Vagina (tissue), 2 donors: ENCODE data around the gene ST6GAL2. TPM values are rescaled to one million over a fixed set of nuclear protein-coding genes. Genes with fewer than 3 reads are reported as not detected.

Experiments used
- DNase-seq, 2 donors: peaks; one replicate each; pipeline ENCODE4 v3.0.0-alpha.2; 2017; ENCODE audit errors: extremely low spot score in 2 of 2
- H3K27ac ChIP-seq: fragments of 200-600 bp; sonication (generic); one replicate; pipeline ENCODE4 v1.5.1; 2019
- H3K27me3 ChIP-seq: fragments of 200-600 bp; sonication (generic); one replicate; pipeline ENCODE4 v1.5.1; 2019
- H3K36me3 ChIP-seq, 2 donors: fragments of 200-600 bp; sonication (generic); one replicate each; pipeline ENCODE4 v1.5.1; 2017 to 2019
- H3K4me1 ChIP-seq: fragments of 200-600 bp; sonication (generic); one replicate; pipeline ENCODE4 v1.5.1; 2019
- H3K4me3 ChIP-seq, 2 donors: fragments of 200-600 bp; sonication (generic); 1 replicate in 1 of 2; 2 replicates in 1 of 2; pipeline ENCODE4 v1.5.1; 2016 to 2019
- H3K9me3 ChIP-seq: fragments of 200-600 bp; sonication (generic); one replicate; pipeline ENCODE4 v1.5.1; 2019
- CTCF ChIP-seq, 3 experiments: fragments of 450-650 bp in 2 of 3; fragments of 200-600 bp in 1 of 3; sonication (generic) in 1 of 3; IDR thresholded peaks; one replicate each; pipeline ENCODE4 v1.5.1; 2017 to 2019; ENCODE audit warnings: antibody characterized with exemption in 3 of 3, mild to moderate bottlenecking in 2 of 3, moderate library complexity in 2 of 3
- POLR2A ChIP-seq, 2 donors: fragments of 450-650 bp; IDR thresholded peaks; one replicate each; pipeline ENCODE4 v1.6.1; 2017; ENCODE audit warnings: antibody characterized with exemption in 2 of 2, mild to moderate bottlenecking in 2 of 2, moderate library complexity in 2 of 2
- POLR2AphosphoS5 ChIP-seq, 2 donors: sonication (generic); formaldehyde crosslinking; IDR thresholded peaks; one replicate each; pipeline ENCODE4 v1.9.0; 2017; ENCODE audit warnings: antibody characterized with exemption in 2 of 2, mild to moderate bottlenecking in 2 of 2, low read depth in 1 of 2; ENCODE audit not compliant: insufficient read depth in 1 of 2
- intact Hi-C: fragments of 100-400 bp; cut with DNase I; formaldehyde crosslinking; loops from one replicate; pipeline ENCODE4 v1.15.1; 2023
- total RNA-seq: library from RNA; depleted of rRNA; stranded (reverse); fragments of >200 nt; gene quantifications from one replicate; pipeline ENCODE4 v1.2.3, GENCODE V29; 2016

ST6GAL2 gene
- total RNA-seq, 1 donor from 2014 or later: 2.9 TPM

GRCh38 chr2:106890606-106891005, 4.6 kb upstream of the ST6GAL2 start:
- H3K27ac ChIP-seq: no peak overlapping the region
- no peak overlapping the region for H3K4me3 ChIP-seq
- intact Hi-C loops: no loop called here
- H3K36me3 ChIP-seq: no peaks in the 10 kb centered on the region
- H3K4me1 ChIP-seq: peaks cover 10% of the 10 kb centered on the region
- no peak for DNase-seq
- H3K9me3 ChIP-seq: no peaks in the 10 kb centered on the region
- no peaks in the 10 kb centered on the region for H3K27me3 ChIP-seq
- TF ChIP-seq POLR2A (IDR thresholded peaks at IDR 0.05): no peak
- no peak for TF ChIP-seq POLR2AphosphoS5 (IDR thresholded peaks at IDR 0.05; ENCODE audit: insufficient read depth in 1 of 2, low read depth in 1 of 2)
- no peak for TF ChIP-seq CTCF (IDR thresholded peaks at IDR 0.05)

- no peak for DNase-seq
- intact Hi-C loops: no loop called here
Observed at GRCh38 chr2:106886916-106887758, 1.2 kb upstream of the ST6GAL2 start.

DNA sequence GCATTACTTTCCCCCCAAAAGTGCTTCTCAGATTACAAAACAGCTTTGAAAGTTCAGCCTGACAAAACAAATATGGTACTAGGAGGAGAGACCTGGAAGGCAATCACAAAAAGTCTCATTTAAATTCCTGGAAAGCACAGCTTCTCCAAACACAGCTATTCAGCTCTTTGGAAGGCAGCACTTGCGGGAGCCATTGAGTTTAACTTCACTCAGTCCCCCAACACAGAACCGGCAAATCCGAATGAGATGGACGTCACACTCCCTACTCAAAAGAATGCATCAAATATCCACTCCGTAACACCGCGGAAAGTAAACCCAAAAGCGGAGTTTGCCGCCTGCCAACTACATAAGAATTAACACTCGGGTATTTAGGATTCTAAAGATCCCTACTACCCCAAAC, 638 bp downstream of the ST6GAL2 start:
- no peak overlapping the region for H3K27ac ChIP-seq

More at GRCh38 chr2:106886916-106887758, 1.2 kb upstream of the ST6GAL2 start:
- TF ChIP-seq POLR2AphosphoS5 (IDR thresholded peaks at IDR 0.05; ENCODE audit: insufficient read depth in 1 of 2, low read depth in 1 of 2): peak in 1 of 2 donors; percentile 18
- no peak for TF ChIP-seq POLR2A (IDR thresholded peaks at IDR 0.05)
- Histone ChIP-seq H3K4me3 (peak overlapping the region; percentile 50), H3K27ac (no peak overlapping the region), H3K36me3 (no peaks in the 10 kb centered on the region), H3K4me1 (peaks cover 10% of the 10 kb centered on the region), H3K27me3 (no peaks in the 10 kb centered on the region), H3K9me3 (no peaks in the 10 kb centered on the region)

DNA sequence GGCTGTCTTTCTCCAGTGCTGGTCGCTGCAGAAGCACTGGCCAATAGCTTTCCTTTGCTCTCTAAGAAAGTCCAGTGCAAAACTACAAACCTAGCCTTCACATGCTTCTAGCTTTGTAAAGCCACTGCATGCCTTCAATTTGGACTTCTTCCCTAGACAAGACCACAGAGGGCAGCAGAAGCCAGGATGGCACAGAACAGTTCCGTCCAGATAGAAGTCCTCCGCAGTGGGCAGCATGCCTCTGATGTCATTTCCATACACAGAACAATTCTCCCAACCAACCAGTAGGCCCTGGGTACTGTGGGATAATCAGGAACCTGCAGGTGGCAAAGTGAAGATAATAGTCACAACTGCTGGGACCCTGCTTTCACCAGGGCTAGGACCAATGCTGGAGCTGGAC, 3.3 kb downstream of the ST6GAL2 start:
- Histone ChIP-seq H3K27ac (no peak overlapping the region), H3K4me3 (no peak overlapping the region), H3K27me3 (no peaks in the 10 kb centered on the region), H3K9me3 (no peaks in the 10 kb centered on the region), H3K4me1 (peaks cover 10% of the 10 kb centered on the region), H3K36me3 (no peaks in the 10 kb centered on the region)
- intact Hi-C loops: loop anchor here (5.0 kb wide), 1 partner anchor 315 kb away; no protein-coding TSS in a partner anchor
- DNase-seq: no peak
- TF ChIP-seq POLR2AphosphoS5 (IDR thresholded peaks at IDR 0.05; ENCODE audit: insufficient read depth in 1 of 2, low read depth in 1 of 2) (no peak), POLR2A (IDR thresholded peaks at IDR 0.05) (no peak), CTCF (IDR thresholded peaks at IDR 0.05) (no peak)

More for the DNA sequence above, 638 bp downstream of the ST6GAL2 start:
- peaks cover 10% of the 10 kb centered on the region for H3K4me1 ChIP-seq
- no peak for DNase-seq
- TF ChIP-seq CTCF (IDR thresholded peaks at IDR 0.05) (no peak), POLR2A (IDR thresholded peaks at IDR 0.05) (no peak), POLR2AphosphoS5 (IDR thresholded peaks at IDR 0.05; ENCODE audit: insufficient read depth in 1 of 2, low read depth in 1 of 2) (no peak)
- H3K27me3 ChIP-seq: no peaks in the 10 kb centered on the region
- H3K4me3 ChIP-seq: peak overlapping the region in 1 of 2 donors; percentile 50
- no peaks in the 10 kb centered on the region for H3K9me3 ChIP-seq
- H3K36me3 ChIP-seq: no peaks in the 10 kb centered on the region
- intact Hi-C loops: no loop called here

DNA sequence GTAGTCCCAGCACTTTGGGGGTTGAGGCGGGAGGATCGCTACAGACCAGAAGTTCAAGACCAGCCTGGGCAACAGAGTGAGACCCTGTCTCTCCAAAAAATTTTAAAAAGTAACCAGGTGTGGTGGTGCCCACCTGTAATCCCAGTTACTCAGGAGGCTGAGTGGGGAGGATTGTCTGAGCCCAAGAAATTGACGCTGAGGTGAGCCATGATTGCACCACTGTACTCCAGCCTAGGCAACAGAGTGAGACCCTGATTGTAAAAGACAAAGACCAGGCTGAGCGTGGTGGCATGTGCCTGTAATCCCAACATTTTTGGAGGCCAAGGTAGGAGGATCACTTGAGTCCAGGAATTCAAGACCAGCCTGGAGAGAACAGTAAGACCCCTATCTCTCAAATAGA, 7.8 kb downstream of the ST6GAL2 start:
- no peak for TF ChIP-seq POLR2A (IDR thresholded peaks at IDR 0.05)
- no peak for TF ChIP-seq POLR2AphosphoS5 (IDR thresholded peaks at IDR 0.05; ENCODE audit: insufficient read depth in 1 of 2, low read depth in 1 of 2)
- intact Hi-C loops: no loop called here
- Histone ChIP-seq H3K27ac (no peak overlapping the region), H3K4me3 (no peak overlapping the region), H3K36me3 (no peaks in the 10 kb centered on the region), H3K4me1 (no peaks in the 10 kb centered on the region), H3K9me3 (no peaks in the 10 kb centered on the region), H3K27me3 (no peaks in the 10 kb centered on the region)
- DNase-seq: no peak

DNA sequence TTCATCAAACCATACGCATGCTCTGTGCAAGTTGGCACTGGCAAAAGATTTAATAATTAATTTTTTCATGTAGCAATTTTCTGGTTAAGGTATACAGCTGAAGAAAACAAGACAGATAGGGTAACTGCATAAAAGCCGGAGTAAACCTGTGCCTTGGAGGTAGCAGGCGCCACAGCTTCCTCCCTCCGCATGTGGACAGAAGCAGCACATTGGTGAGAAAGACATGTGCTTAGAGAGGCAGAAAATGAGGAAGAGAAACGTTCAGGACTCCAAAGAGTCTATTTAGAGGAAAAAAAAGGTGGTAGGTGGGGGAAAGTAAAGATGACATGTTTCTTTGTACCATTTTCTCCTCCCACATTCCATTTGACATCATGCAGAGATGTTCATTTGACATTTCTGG, 9.3 kb downstream of the ST6GAL2 start:
- TF ChIP-seq POLR2AphosphoS5 (IDR thresholded peaks at IDR 0.05; ENCODE audit: insufficient read depth in 1 of 2, low read depth in 1 of 2) (no peak), CTCF (IDR thresholded peaks at IDR 0.05) (no peak), POLR2A (IDR thresholded peaks at IDR 0.05) (no peak)
- Histone ChIP-seq H3K4me1 (no peaks in the 10 kb centered on the region), H3K4me3 (no peak overlapping the region), H3K27ac (no peak overlapping the region), H3K9me3 (no peaks in the 10 kb centered on the region), H3K27me3 (no peaks in the 10 kb centered on the region), H3K36me3 (no peaks in the 10 kb centered on the region)
- DNase-seq: no peak
- intact Hi-C loops: no loop called here
